ENCODE results near the gene CDK5. TPM values are rescaled to one million over a fixed set of nuclear protein-coding genes. Genes with fewer than 3 reads are reported as not detected.

The CDK5 gene
- total and polyA plus RNA-seq, 9 of the 15 experiments (the other 6 are each of a cell fraction or from before 2014, with no cell fraction given), result 3.2 to 38.0 (median 27.5) TPM

DNA sequence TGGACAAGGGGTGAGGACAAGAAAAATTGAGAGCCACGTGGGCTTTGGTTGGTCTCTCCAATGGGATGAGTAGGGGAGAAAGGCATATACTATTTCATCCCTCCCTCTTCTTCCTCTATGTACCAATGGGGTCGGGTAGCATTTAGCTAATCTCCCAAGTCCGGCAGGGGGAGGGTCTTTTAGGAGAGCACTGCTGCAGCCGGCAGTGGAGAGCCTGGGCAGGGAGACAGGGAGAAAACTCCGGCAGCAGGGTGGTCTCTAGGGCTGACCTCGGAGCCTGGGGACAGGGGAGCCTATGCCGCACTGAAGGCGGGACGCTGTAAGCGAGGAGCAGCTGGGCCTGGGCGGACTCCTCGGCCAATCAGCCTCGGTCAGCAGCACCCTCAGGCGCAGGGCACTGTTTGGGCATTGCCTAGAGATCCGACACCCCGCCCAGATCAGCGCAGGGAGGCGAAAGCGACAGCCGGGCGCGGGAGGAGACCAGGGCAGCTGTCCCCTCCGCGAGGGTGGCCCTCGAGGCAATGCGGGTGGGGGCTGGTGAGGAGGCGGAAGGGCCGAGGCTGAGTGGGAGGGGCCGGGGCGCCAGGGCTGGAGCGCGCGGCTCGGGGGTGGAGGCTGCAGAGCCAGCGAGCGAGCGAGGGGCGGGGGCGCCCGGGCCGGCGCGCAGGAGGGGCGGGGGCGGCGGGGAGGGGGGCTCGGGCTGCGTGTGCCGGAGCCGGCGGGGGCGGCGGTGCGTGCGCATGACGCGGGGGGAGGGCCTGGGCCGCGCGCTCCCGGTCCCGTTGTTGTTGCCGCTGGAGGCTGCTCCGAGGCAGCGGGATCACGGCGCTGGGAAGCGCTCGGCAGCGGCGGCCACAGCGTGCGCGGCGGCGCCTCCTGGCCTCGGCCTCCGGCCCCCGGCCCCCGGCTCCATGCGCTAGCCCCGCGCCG, 28.3 kb upstream of the CDK5 start, which contains the start of gene AGAP3 (continued):
- TF ChIP-seq, protein P1, sequence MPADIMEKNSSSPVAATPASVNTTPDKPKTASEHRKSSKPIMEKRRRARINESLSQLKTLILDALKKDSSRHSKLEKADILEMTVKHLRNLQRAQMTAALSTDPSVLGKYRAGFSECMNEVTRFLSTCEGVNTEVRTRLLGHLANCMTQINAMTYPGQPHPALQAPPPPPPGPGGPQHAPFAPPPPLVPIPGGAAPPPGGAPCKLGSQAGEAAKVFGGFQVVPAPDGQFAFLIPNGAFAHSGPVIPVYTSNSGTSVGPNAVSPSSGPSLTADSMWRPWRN (IDR thresholded peaks at IDR 0.05; ENCODE audit: low read depth), result no peak
- TF ChIP-seq, protein P2, sequence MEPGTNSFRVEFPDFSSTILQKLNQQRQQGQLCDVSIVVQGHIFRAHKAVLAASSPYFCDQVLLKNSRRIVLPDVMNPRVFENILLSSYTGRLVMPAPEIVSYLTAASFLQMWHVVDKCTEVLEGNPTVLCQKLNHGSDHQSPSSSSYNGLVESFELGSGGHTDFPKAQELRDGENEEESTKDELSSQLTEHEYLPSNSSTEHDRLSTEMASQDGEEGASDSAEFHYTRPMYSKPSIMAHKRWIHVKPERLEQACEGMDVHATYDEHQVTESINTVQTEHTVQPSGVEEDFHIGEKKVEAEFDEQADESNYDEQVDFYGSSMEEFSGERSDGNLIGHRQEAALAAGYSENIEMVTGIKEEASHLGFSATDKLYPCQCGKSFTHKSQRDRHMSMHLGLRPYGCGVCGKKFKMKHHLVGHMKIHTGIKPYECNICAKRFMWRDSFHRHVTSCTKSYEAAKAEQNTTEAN (CRISPR knock-in tag; IDR thresholded peaks at IDR 0.05), result no peak
- TF ChIP-seq ESRRB (CRISPR knock-in tag; IDR thresholded peaks at IDR 0.05; ENCODE audit: borderline replicate concordance), result no peak
- no peak for TF ChIP-seq NR3C1 (CRISPR knock-in tag; IDR thresholded peaks at IDR 0.05)
- no peak for TF ChIP-seq SAFB2 (IDR thresholded peaks at IDR 0.05; ENCODE audit: borderline replicate concordance, low read depth, low read length, severe bottlenecking)
- peak; percentile 52; the same call in 1 of the 2 replicates for TF ChIP-seq ESRRA (IDR thresholded peaks at IDR 0.05; ENCODE audit: borderline replicate concordance, low read depth)
- TF ChIP-seq NRF1 (conservative IDR thresholded peaks at IDR 0.05 in 1 of 2, IDR thresholded peaks at IDR 0.05 in 1 of 2), result peak; percentile 58 to 59
- no peak for TF ChIP-seq OTX1 (CRISPR knock-in tag; IDR thresholded peaks at IDR 0.05)
- no peak for TF ChIP-seq SMARCC2 (IDR thresholded peaks at IDR 0.05; ENCODE audit: low read depth)
- no peak for TF ChIP-seq CAMTA2 (CRISPR knock-in tag; conservative IDR thresholded peaks at IDR 0.05)
- TF ChIP-seq, protein P3, sequence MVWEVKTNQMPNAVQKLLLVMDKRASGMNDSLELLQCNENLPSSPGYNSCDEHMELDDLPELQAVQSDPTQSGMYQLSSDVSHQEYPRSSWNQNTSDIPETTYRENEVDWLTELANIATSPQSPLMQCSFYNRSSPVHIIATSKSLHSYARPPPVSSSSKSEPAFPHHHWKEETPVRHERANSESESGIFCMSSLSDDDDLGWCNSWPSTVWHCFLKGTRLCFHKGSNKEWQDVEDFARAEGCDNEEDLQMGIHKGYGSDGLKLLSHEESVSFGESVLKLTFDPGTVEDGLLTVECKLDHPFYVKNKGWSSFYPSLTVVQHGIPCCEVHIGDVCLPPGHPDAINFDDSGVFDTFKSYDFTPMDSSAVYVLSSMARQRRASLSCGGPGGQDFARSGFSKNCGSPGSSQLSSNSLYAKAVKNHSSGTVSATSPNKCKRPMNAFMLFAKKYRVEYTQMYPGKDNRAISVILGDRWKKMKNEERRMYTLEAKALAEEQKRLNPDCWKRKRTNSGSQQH (CRISPR knock-in tag; IDR thresholded peaks at IDR 0.05), result 0 out of 2 replicates have a peak, but pooled peaks have one; percentile 3
- TF ChIP-seq, protein P4, sequence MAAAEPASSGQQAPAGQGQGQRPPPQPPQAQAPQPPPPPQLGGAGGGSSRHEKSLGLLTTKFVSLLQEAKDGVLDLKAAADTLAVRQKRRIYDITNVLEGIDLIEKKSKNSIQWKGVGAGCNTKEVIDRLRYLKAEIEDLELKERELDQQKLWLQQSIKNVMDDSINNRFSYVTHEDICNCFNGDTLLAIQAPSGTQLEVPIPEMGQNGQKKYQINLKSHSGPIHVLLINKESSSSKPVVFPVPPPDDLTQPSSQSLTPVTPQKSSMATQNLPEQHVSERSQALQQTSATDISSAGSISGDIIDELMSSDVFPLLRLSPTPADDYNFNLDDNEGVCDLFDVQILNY (CRISPR knock-in tag; IDR thresholded peaks at IDR 0.05), result no peak
- TF ChIP-seq, protein P5, sequence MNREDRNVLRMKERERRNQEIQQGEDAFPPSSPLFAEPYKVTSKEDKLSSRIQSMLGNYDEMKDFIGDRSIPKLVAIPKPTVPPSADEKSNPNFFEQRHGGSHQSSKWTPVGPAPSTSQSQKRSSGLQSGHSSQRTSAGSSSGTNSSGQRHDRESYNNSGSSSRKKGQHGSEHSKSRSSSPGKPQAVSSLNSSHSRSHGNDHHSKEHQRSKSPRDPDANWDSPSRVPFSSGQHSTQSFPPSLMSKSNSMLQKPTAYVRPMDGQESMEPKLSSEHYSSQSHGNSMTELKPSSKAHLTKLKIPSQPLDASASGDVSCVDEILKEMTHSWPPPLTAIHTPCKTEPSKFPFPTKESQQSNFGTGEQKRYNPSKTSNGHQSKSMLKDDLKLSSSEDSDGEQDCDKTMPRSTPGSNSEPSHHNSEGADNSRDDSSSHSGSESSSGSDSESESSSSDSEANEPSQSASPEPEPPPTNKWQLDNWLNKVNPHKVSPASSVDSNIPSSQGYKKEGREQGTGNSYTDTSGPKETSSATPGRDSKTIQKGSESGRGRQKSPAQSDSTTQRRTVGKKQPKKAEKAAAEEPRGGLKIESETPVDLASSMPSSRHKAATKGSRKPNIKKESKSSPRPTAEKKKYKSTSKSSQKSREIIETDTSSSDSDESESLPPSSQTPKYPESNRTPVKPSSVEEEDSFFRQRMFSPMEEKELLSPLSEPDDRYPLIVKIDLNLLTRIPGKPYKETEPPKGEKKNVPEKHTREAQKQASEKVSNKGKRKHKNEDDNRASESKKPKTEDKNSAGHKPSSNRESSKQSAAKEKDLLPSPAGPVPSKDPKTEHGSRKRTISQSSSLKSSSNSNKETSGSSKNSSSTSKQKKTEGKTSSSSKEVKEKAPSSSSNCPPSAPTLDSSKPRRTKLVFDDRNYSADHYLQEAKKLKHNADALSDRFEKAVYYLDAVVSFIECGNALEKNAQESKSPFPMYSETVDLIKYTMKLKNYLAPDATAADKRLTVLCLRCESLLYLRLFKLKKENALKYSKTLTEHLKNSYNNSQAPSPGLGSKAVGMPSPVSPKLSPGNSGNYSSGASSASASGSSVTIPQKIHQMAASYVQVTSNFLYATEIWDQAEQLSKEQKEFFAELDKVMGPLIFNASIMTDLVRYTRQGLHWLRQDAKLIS (CRISPR knock-in tag; IDR thresholded peaks at IDR 0.05), result no peak
- peak; percentile 85; the same call in 1 of the 2 replicates for TF ChIP-seq CTBP1 (IDR thresholded peaks at IDR 0.05; ENCODE audit: borderline replicate concordance)
- no peak for TF ChIP-seq GTF2F1 (IDR thresholded peaks at IDR 0.05; ENCODE audit: low read depth, low read length)
- peak; percentile 82 for TF ChIP-seq MYC (IDR thresholded peaks at IDR 0.05; ENCODE audit: low read depth, low read length)
- peak; percentile 90 for TF ChIP-seq MYC (CRISPR knock-in tag; IDR thresholded peaks at IDR 0.05; ENCODE audit: borderline replicate concordance, low read depth)

Measured in K562 (cell line).